Stimulated activated CD4-positive, alpha-beta T cell treated with anti-CD3 and anti-CD28 coated beads, Interleukin-1b, Interleukin-23, amount 100 ng/mL, for 24 hours (primary cell): ENCODE data around the gene PRKACA.

Source experiments
- DNase-seq, 4 experiments: peaks; one replicate each; pipeline ENCODE4 v3.0.0-alpha.2; 2020; ENCODE audit warnings: low read depth in 4 of 4, low spot score in 1 of 4

PRKACA gene

GRCh38 chr19:14096272-14096992 is 21.1 kb downstream of the PRKACA start:
- no peak for DNase-seq

- DNase-seq, result no peak
Measured at GRCh38 chr19:14094854-14095253, 22.7 kb downstream of the PRKACA start.

GRCh38 chr19:14093117-14093823 is 24.3 kb downstream of the PRKACA start:
- no peak for DNase-seq

- no peak for DNase-seq
Measured at GRCh38 chr19:14091813-14092462, 25.6 kb downstream of the PRKACA start.

GRCh38 chr19:14091081-14091812 is 26.3 kb downstream of the PRKACA start:
- peak in 1 of 4 experiments; percentile 29 for DNase-seq

- DNase-seq, result peak; percentile 57 to 83 (median 80)
Measured at GRCh38 chr19:14090509-14091080, 27.0 kb downstream of the PRKACA start, which contains the start of gene SAMD1. Gene SAMD1, minus strand, starts transcription at chr19:14090751.

- DNase-seq, result peak in 1 of 4 experiments; percentile 24
Measured at GRCh38 chr19:14089662-14090508, 27.7 kb downstream of the PRKACA start.

GRCh38 chr19:14089412-14089661 is 28.2 kb downstream of the PRKACA start:
- DNase-seq, result no peak

GRCh38 chr19:14088634-14089411 is 28.7 kb downstream of the PRKACA start:
- no peak for DNase-seq

GRCh38 chr19:14086098-14086497 is 31.5 kb downstream of the PRKACA start:
- no peak for DNase-seq

GRCh38 chr19:14085309-14085995 is 32.1 kb downstream of the PRKACA start, which contains the start of gene C19orf67:
Gene C19orf67, minus strand, starts transcription at chr19:14085783. Its CDS starts 156 bp downstream, at chr19:14085627.
- no peak for DNase-seq

GRCh38 chr19:14082675-14082960 is 34.9 kb downstream of the PRKACA start:
- DNase-seq, result no peak

GRCh38 chr19:14081797-14082674 is 35.5 kb downstream of the PRKACA start:
- peak in 1 of 4 experiments; percentile 14 for DNase-seq

- peak; percentile 95 to 98 (median 98) for DNase-seq
Measured at GRCh38 chr19:14080887-14081796, 36.4 kb downstream of the PRKACA start.

- no peak for DNase-seq
Measured at GRCh38 chr19:14078411-14078810, 39.2 kb downstream of the PRKACA start.

- no peak for DNase-seq
Measured at GRCh38 chr19:14073925-14074838, 43.4 kb downstream of the PRKACA start.
